Progenitor cell of endocrine pancreas (in vitro differentiated cells): Measurements from ENCODE around the gene DNAJA3. TPM values are rescaled to one million over a fixed set of nuclear protein-coding genes. Genes with fewer than 3 reads are reported as not detected.
A peak's percentile ranks its signal among the peaks of the same experiment; 100 is the strongest.

Experiments
- DNase-seq: peaks from one replicate; pipeline ENCODE4 v3.0.0; 2021; ENCODE audit warnings: low spot score; ENCODE audit not compliant: unreplicated experiment
- H3K27ac Mint-ChIP-seq: 2 replicates; pipeline ENCODE4 v1.8.0; 2021; ENCODE audit warnings: mild to moderate bottlenecking, moderate library complexity, mixed read lengths
- H3K27me3 Mint-ChIP-seq: 2 replicates; pipeline ENCODE4 v1.8.0; 2021; ENCODE audit warnings: mixed read lengths
- H3K36me3 Mint-ChIP-seq: 2 replicates; pipeline ENCODE4 v1.8.0; 2022; ENCODE audit warnings: mixed read lengths; ENCODE audit not compliant: insufficient read depth
- H3K4me1 Mint-ChIP-seq: 2 replicates; pipeline ENCODE4 v1.8.0; 2021; ENCODE audit warnings: low read depth, mixed read lengths
- H3K4me3 Mint-ChIP-seq: 2 replicates; pipeline ENCODE4 v1.8.0; 2021; ENCODE audit warnings: low read depth, mild to moderate bottlenecking, moderate library complexity, mixed read lengths
- H3K9me3 Mint-ChIP-seq: 2 replicates; pipeline ENCODE4 v1.8.0; 2021; ENCODE audit warnings: low read depth, mixed read lengths
- total RNA-seq: library from RNA; stranded (reverse); gene quantifications from 2 replicates; pipeline ENCODE4 v1.2.1, GENCODE V29; 2021
- TF ChIP-seq, protein P1 (sequence below): fragments of 200-600 bp; sonication (generic); IDR thresholded peaks from one replicate; pipeline ENCODE4 v1.5.0; 2021; ENCODE audit warnings: antibody characterized with exemption, mild to moderate bottlenecking; ENCODE audit not compliant: unreplicated experiment

Gene DNAJA3
- total RNA-seq, 1 donor from 2014 or later = 42.3 TPM

DNA sequence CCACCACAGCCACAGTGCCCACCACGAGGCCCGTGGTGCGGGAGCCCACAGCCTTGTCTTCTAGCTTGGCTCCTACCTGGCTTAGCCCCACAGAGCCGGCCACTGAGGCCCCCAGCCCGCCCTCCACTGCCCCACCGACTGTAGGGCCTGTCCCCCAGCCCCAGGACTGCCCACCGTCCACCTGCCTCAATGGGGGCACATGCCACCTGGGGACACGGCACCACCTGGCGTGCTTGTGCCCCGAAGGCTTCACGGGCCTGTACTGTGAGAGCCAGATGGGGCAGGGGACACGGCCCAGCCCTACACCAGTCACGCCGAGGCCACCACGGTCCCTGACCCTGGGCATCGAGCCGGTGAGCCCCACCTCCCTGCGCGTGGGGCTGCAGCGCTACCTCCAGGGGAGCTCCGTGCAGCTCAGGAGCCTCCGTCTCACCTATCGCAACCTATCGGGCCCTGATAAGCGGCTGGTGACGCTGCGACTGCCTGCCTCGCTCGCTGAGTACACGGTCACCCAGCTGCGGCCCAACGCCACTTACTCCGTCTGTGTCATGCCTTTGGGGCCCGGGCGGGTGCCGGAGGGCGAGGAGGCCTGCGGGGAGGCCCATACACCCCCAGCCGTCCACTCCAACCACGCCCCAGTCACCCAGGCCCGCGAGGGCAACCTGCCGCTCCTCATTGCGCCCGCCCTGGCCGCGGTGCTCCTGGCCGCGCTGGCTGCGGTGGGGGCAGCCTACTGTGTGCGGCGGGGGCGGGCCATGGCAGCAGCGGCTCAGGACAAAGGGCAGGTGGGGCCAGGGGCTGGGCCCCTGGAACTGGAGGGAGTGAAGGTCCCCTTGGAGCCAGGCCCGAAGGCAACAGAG, 43.5 kb upstream of the DNAJA3 start:
- Mint-ChIP-seq H3K27me3 (no peaks in the 10 kb centered on the region), H3K27ac (no peak overlapping the region), H3K9me3 (no peaks in the 10 kb centered on the region), H3K4me1 (peaks cover 21% of the 10 kb centered on the region), H3K36me3 (no peaks in the 10 kb centered on the region), H3K4me3 (no peak overlapping the region)
- DNase-seq = no peak
- TF ChIP-seq, protein P1, sequence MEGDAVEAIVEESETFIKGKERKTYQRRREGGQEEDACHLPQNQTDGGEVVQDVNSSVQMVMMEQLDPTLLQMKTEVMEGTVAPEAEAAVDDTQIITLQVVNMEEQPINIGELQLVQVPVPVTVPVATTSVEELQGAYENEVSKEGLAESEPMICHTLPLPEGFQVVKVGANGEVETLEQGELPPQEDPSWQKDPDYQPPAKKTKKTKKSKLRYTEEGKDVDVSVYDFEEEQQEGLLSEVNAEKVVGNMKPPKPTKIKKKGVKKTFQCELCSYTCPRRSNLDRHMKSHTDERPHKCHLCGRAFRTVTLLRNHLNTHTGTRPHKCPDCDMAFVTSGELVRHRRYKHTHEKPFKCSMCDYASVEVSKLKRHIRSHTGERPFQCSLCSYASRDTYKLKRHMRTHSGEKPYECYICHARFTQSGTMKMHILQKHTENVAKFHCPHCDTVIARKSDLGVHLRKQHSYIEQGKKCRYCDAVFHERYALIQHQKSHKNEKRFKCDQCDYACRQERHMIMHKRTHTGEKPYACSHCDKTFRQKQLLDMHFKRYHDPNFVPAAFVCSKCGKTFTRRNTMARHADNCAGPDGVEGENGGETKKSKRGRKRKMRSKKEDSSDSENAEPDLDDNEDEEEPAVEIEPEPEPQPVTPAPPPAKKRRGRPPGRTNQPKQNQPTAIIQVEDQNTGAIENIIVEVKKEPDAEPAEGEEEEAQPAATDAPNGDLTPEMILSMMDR = no peak

DNA sequence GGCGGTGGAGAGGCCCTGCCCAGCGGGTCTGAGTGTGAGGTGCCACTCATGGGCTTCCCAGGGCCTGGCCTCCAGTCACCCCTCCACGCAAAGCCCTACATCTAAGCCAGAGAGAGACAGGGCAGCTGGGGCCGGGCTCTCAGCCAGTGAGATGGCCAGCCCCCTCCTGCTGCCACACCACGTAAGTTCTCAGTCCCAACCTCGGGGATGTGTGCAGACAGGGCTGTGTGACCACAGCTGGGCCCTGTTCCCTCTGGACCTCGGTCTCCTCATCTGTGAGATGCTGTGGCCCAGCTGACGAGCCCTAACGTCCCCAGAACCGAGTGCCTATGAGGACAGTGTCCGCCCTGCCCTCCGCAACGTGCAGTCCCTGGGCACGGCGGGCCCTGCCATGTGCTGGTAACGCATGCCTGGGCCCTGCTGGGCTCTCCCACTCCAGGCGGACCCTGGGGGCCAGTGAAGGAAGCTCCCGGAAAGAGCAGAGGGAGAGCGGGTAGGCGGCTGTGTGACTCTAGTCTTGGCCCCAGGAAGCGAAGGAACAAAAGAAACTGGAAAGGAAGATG, 42.8 kb upstream of the DNAJA3 start:
- Mint-ChIP-seq H3K27me3 (no peaks in the 10 kb centered on the region), H3K36me3 (no peaks in the 10 kb centered on the region), H3K4me1 (peaks cover 14% of the 10 kb centered on the region), H3K27ac (peak overlapping the region; percentile 74), H3K4me3 (no peak overlapping the region), H3K9me3 (no peaks in the 10 kb centered on the region)
- TF ChIP-seq, protein P1 = no peak
- DNase-seq = no peak

DNA sequence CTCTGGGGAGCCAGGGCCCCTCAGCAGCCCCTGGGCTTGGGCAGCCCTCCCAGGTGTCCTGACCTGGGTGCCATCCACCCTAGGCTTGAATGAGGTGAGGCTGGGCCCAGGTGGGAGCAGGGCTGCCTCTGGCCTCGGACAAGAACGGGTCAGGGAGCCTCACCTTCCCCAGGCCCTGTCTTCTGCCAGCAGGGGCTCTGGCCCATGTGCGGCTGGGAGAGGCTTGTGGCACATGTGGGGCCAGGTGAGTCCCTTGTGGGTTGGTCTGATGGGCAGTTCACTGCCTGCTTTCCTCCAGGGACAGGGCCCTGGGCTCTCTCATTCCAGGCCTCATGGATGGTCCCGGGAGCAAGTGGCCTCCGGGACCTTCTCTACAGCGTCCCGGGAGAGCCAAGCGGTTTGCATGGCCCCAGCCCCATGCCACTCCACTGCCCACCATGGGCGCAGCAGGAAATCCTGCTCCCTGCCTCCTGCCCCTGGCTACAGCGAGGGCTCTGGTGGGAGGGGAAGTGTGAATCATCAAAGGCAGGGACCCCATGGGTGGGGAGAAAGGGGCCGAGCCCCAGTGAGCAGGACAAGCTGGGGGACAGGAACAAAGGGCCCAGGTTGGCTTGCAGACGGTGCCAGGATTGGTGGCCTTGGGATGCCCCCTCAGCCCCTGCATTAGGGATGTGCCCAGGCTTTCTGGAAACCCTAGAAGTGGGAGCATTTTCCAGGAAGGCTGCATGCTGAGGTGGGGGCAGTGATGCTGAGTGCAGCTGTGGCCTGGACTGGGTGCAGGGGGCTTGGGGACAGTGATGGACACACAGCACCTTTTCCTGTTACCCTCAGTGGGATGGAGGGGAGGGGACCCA, 41.9 kb upstream of the DNAJA3 start:
- H3K36me3 Mint-ChIP-seq = no peaks in the 10 kb centered on the region
- H3K4me3 Mint-ChIP-seq = no peak overlapping the region
- H3K9me3 Mint-ChIP-seq = no peaks in the 10 kb centered on the region
- TF ChIP-seq, protein P1 = no peak
- peaks cover 11% of the 10 kb centered on the region for H3K4me1 Mint-ChIP-seq
- no peaks in the 10 kb centered on the region for H3K27me3 Mint-ChIP-seq
- no peak overlapping the region for H3K27ac Mint-ChIP-seq
- DNase-seq = no peak

DNA sequence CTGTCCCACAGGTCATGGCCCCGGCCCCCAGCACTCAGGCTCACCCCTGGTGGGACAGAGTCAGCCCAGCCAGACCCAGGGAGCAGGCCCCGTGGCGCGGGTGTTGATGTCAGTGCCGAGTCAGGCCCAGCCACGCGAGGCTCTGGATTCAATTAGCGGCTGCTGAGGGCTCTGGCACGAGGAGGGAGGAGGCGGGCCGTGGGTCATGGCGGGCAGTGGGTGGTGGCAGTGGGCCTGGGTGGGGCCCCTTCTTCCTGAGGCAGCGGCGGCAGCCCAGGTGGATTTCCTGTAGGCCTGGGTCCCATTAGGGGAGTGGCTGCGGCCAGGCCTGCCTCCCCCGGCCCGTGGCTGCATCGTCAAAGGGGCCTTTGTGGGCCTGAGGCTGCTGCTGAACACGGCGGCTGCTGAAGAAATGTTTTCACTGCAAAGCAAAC, 41.1 kb upstream of the DNAJA3 start:
- Mint-ChIP-seq H3K27ac (no peak overlapping the region), H3K9me3 (no peaks in the 10 kb centered on the region), H3K4me1 (peaks cover 9% of the 10 kb centered on the region), H3K36me3 (no peaks in the 10 kb centered on the region), H3K4me3 (no peak overlapping the region), H3K27me3 (no peaks in the 10 kb centered on the region)
- TF ChIP-seq, protein P1 = no peak
- DNase-seq = no peak
